Measurements from ENCODE around the gene TMEM14B. TPM values are rescaled to one million over a fixed set of nuclear protein-coding genes. Genes with fewer than 3 reads are reported as not detected.

The TMEM14B gene
- total and polyA plus RNA-seq, 11 donors = 77.9 to 119 (median 102) TPM

DNA sequence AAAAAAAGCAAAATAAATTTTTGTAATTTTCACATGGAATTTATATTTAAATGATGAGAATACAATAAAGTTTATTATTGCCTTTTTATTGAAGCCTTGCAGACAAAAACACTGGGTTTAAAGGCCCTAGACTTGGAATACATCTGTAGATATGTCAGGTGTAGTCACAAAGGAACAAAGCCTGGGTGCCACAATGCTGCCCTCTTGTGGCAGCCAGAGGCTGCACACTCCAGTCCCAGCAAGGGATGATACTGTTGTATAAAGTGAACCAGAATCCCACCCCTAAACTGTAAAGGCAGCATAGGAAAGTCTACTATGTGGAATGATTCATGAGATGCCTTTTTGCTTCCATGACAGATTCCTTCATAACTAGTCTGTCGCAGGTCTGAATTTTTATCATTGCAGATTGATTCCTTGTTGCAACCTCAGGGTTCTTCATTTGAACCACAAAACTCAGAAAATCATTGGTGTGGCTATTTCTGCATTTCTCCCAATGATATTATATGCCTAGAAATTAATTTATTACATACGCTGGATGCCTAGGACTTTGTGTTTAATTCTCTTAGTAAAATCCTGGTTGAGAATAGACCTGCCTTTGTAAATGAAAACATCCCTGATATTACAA lies 53.7 kb downstream of the TMEM14B start:
- H3K27ac ChIP-seq = no peak overlapping the region
- no peaks in the 10 kb centered on the region for H3K9me3 ChIP-seq
- no peak overlapping the region for H3K4me3 ChIP-seq
- DNase-seq = peak; percentile 23 to 64 (median 41)
- no peaks in the 10 kb centered on the region for H3K27me3 ChIP-seq
- peak; percentile 55 to 88 (median 80) for ATAC-seq
- intact Hi-C loops (cut with DNase I) = loop anchor here (2.0 to 10.0 kb wide), 5 partner anchors 287 to 327 kb away; no protein-coding TSS in a partner anchor
- 31 to 43% (median 40%) methylated on average over 2 of the region's 2 CpGs for WGBS, 4 donors
- TF ChIP-seq, protein P1, sequence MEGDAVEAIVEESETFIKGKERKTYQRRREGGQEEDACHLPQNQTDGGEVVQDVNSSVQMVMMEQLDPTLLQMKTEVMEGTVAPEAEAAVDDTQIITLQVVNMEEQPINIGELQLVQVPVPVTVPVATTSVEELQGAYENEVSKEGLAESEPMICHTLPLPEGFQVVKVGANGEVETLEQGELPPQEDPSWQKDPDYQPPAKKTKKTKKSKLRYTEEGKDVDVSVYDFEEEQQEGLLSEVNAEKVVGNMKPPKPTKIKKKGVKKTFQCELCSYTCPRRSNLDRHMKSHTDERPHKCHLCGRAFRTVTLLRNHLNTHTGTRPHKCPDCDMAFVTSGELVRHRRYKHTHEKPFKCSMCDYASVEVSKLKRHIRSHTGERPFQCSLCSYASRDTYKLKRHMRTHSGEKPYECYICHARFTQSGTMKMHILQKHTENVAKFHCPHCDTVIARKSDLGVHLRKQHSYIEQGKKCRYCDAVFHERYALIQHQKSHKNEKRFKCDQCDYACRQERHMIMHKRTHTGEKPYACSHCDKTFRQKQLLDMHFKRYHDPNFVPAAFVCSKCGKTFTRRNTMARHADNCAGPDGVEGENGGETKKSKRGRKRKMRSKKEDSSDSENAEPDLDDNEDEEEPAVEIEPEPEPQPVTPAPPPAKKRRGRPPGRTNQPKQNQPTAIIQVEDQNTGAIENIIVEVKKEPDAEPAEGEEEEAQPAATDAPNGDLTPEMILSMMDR (IDR thresholded peaks at IDR 0.05) = peak; percentile 92 to 99 (median 98)
- TF ChIP-seq POLR2A (IDR thresholded peaks at IDR 0.05) = no peak
- peaks cover 0 to 4% (median 0%) of the 10 kb centered on the region in 9 donors for H3K36me3 ChIP-seq
- H3K4me1 ChIP-seq = no peaks in the 10 kb centered on the region

Other genes with a start within 250 kb of the TMEM14B start
- 10 to 100 TPM; 29.2 to 68.8 (median 43.1) TPM for gene GCNT2, start 226.5 kb upstream of the TMEM14B start, total RNA-seq
- 10 to 100 TPM; 15.1 to 16.3 TPM for gene GCNT2, start 226.5 kb upstream of the TMEM14B start, polyA plus RNA-seq
- gene C6orf52, start 53.2 kb upstream of the TMEM14B start, total RNA-seq = 1 to 10 TPM in 2 of 9 donors, under 1 TPM in 1, not detected in 6; 0.71 to 3.6 (median 1.5) TPM
- under 1 TPM; 0.15 to 0.99 TPM for gene C6orf52, start 53.2 kb upstream of the TMEM14B start, polyA plus RNA-seq
- 10 to 100 TPM in 1 of 9 donors, 1 to 10 TPM in 8; 6.1 to 12.7 (median 8.7) TPM for gene PAK1IP1, start 52.8 kb upstream of the TMEM14B start, total RNA-seq
- 10 to 100 TPM in 1 of 2 donors, 1 to 10 TPM in 1; 7.9 to 21.0 TPM for gene PAK1IP1, start 52.8 kb upstream of the TMEM14B start, polyA plus RNA-seq
- 100 to 1,000 TPM in 8 of 9 donors, 10 to 100 TPM in 1; 94.5 to 142 (median 115) TPM for gene TMEM14C, start 24.7 kb upstream of the TMEM14B start, total RNA-seq
- 100 to 1,000 TPM; 116 to 179 TPM for gene TMEM14C, start 24.7 kb upstream of the TMEM14B start, polyA plus RNA-seq
- gene MAK, start 90.7 kb downstream of the TMEM14B start, total RNA-seq = under 1 TPM in 5 of 9 donors, not detected in 4; 0.12 to 0.36 (median 0.16) TPM
- under 1 TPM in 1 of 2 donors, not detected in 1; 0.04 TPM for gene MAK, start 90.7 kb downstream of the TMEM14B start, polyA plus RNA-seq
- gene GCM2, start 134.2 kb downstream of the TMEM14B start, total RNA-seq = not detected
- not detected for gene GCM2, start 134.2 kb downstream of the TMEM14B start, polyA plus RNA-seq
- gene SYCP2L, start 139.2 kb downstream of the TMEM14B start, total RNA-seq = 1 to 10 TPM in 1 of 9 donors, under 1 TPM in 7, not detected in 1; 0.24 to 1.3 (median 0.51) TPM
- under 1 TPM; 0.10 to 0.50 TPM for gene SYCP2L, start 139.2 kb downstream of the TMEM14B start, polyA plus RNA-seq

All from heart left ventricle (tissue), 16 donors.